ENCODE measurements around the gene ULK3.

GRCh38 chr15:74890665-74890960 lies 47.7 kb upstream of the ULK3 start:
- TF ChIP-seq GATA2 (IDR thresholded peaks at IDR 0.05; ENCODE audit: low read depth, low read length) = no peak
- no peak for TF ChIP-seq GATA3 (IDR thresholded peaks at IDR 0.05; ENCODE audit: low read depth, low read length)

Measured in SH-SY5Y (cell line).